Esophagus squamous epithelium (tissue), 5 donors: Measurements from ENCODE around the gene LTB4R2. TPM values are rescaled to one million over a fixed set of nuclear protein-coding genes. Genes with fewer than 3 reads are reported as not detected.

Experiments
- DNase-seq: peaks from one replicate; lab custom pipeline; 2025; lab: John Stamatoyannopoulos, UW
- H3K27ac ChIP-seq, 4 donors: fragments of 200-600 bp; sonication (generic); one replicate each; pipeline ENCODE4 v1.5.1; 2016 to 2019; ENCODE audit warnings: mild to moderate bottlenecking in 1 of 4
- H3K27me3 ChIP-seq, 4 donors: fragments of 200-600 bp; sonication (generic); 1 replicate in 3 of 4; 2 replicates in 1 of 4; pipeline versions ENCODE4 v1.5.1 to v1.6.0; 2017 to 2021; ENCODE audit warnings: antibody characterized with exemption in 1 of 4
- H3K36me3 ChIP-seq, 3 donors: fragments of 200-600 bp; sonication (generic); one replicate each; pipeline ENCODE4 v1.5.1; 2016 to 2019
- H3K4me1 ChIP-seq, 3 donors: fragments of 200-600 bp; sonication (generic); one replicate each; pipeline ENCODE4 v1.5.1; 2017 to 2019
- H3K4me3 ChIP-seq, 4 donors: fragments of 200-600 bp; sonication (generic); 1 replicate in 3 of 4; 2 replicates in 1 of 4; pipeline ENCODE4 v1.5.1; 2016 to 2019; ENCODE audit warnings: mild to moderate bottlenecking in 2 of 4, moderate library complexity in 1 of 4
- H3K9me3 ChIP-seq, 3 donors: fragments of 200-600 bp; sonication (generic); one replicate each; pipeline ENCODE4 v1.5.1; 2016 to 2019
- CTCF ChIP-seq, 6 experiments: fragments of 450-650 bp in 4 of 6; fragments of 200-600 bp in 2 of 6; sonication (generic) in 2 of 6; IDR thresholded peaks; one replicate each; pipeline ENCODE4 v1.5.1; 2016 to 2019; ENCODE audit warnings: antibody characterized with exemption in 6 of 6, mild to moderate bottlenecking in 4 of 6, moderate library complexity in 4 of 6
- POLR2A ChIP-seq, 4 donors: fragments of 450-650 bp; IDR thresholded peaks; one replicate each; pipeline ENCODE4 v1.6.1; 2017; ENCODE audit warnings: antibody characterized with exemption in 4 of 4, mild to moderate bottlenecking in 4 of 4, moderate library complexity in 3 of 4
- WGBS, 2 donors: methylation state at CpG; one replicate each; pipeline ENCODE4 v1.1.5; 2018; 5-methylcytosine and 5-hydroxymethylcytosine counted together
- intact Hi-C: fragments of 100-400 bp; cut with DNase I; formaldehyde crosslinking; loops from one replicate; pipeline ENCODE4 v1.15.0; 2022
- total RNA-seq, 4 donors: library from RNA; depleted of rRNA; stranded (reverse); fragments of >200 nt; gene quantifications; one replicate each; pipeline ENCODE4 v1.1.0, GENCODE V29; 2016
- donor health status: DM: yes; HTN: yes; CAD: no.

Gene LTB4R2
- total RNA-seq, 4 donors from 2014 or later = 66.0 to 169 (median 123) TPM

GRCh38 chr14:24330973-24331674, 21.2 kb downstream of the LTB4R2 start:
- Histone ChIP-seq H3K27me3 (peaks cover 0 to 39% (median 6%) of the 10 kb centered on the region in 4 donors), H3K9me3 (no peaks in the 10 kb centered on the region), H3K4me3 (no peak overlapping the region), H3K4me1 (peaks cover 22 to 78% (median 34%) of the 10 kb centered on the region in 3 donors), H3K27ac (no peak overlapping the region), H3K36me3 (peaks cover 0 to 5% (median 0%) of the 10 kb centered on the region in 3 donors)
- TF ChIP-seq POLR2A (IDR thresholded peaks at IDR 0.05) = no peak
- TF ChIP-seq CTCF (IDR thresholded peaks at IDR 0.05) = no peak
- DNase-seq = no peak
- intact Hi-C loops = loop anchor here (5.0 kb wide), 1 partner anchor 101 kb away; no protein-coding TSS in a partner anchor
- 92 to 100% methylated on average over 3 to 7 of the region's 10 CpGs for WGBS, 2 donors

DNA sequence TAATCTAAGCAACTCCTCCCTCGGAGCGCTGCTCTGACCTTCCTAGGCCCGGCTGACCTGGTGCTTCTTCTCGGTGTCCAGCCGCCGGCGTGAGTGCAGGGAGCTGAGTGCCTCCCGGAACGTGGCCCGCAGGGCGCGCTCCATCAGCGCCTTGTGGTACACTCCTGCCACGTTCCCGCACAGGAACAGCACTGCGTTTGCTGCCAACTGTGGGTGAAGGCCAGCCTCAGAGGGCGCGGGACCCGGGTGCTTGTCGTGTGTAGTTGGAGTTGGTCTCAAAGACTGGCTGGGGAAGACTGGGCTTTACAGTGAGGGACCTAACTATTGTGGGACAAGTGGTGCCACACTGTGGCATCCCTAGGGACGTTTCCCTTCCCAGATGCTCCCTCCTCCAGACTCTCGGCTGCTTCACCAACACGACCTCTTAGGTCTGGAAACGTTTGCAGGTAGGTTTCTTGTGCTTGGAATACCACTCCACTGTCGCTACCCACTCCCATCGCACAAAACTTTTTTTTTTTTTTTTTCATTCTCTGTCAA, 21.9 kb downstream of the LTB4R2 start:
- intact Hi-C loops = loop anchor here (5.0 kb wide), 1 partner anchor 101 kb away; no protein-coding TSS in a partner anchor
- Histone ChIP-seq H3K4me1 (peaks cover 22 to 85% (median 34%) of the 10 kb centered on the region in 3 donors), H3K9me3 (no peaks in the 10 kb centered on the region), H3K27ac (no peak overlapping the region), H3K27me3 (peaks cover 0 to 39% (median 6%) of the 10 kb centered on the region in 4 donors), H3K36me3 (peaks cover 0 to 11% (median 0%) of the 10 kb centered on the region in 3 donors), H3K4me3 (no peak overlapping the region)
- no peak for DNase-seq
- no peak for TF ChIP-seq POLR2A (IDR thresholded peaks at IDR 0.05)
- TF ChIP-seq CTCF (IDR thresholded peaks at IDR 0.05) = no peak
- 25 to 44% methylated on average over 6 to 10 of the region's 26 CpGs for WGBS, 2 donors

- Histone ChIP-seq H3K27me3 (peaks cover 0 to 39% (median 6%) of the 10 kb centered on the region in 4 donors), H3K4me1 (peaks cover 22 to 88% (median 34%) of the 10 kb centered on the region in 3 donors), H3K27ac (peak overlapping the region in 2 of 4 donors; percentile 12 to 15), H3K4me3 (peak overlapping the region; percentile 8 to 70 (median 34)), H3K36me3 (peaks cover 0 to 18% (median 0%) of the 10 kb centered on the region in 3 donors), H3K9me3 (no peaks in the 10 kb centered on the region)
- TF ChIP-seq CTCF (IDR thresholded peaks at IDR 0.05) = peak; percentile 61 to 85 (median 76)
- no peak for TF ChIP-seq POLR2A (IDR thresholded peaks at IDR 0.05)
- intact Hi-C loops = loop anchor here (5.0 kb wide), 1 partner anchor 100 kb away; no protein-coding TSS in a partner anchor
- DNase-seq = no peak
- 6 to 22% methylated on average over 18 to 39 of the region's 56 CpGs for WGBS, 2 donors
These were observed 22.5 kb downstream of the LTB4R2 start for GRCh38 chr14:24332268-24332993.

GRCh38 chr14:24334431-24335291, 24.7 kb downstream of the LTB4R2 start, which contains the start of gene ADCY4:
ADCY4 (minus strand) TSS chr14:24335071; CDS start chr14:24334652, 419 bp downstream.
- DNase-seq = no peak
- intact Hi-C loops = loop anchor here (5.0 kb wide), 1 partner anchor 98 kb away; no protein-coding TSS in a partner anchor
- peak in 1 of 4 donors; percentile 36 for TF ChIP-seq POLR2A (IDR thresholded peaks at IDR 0.05)
- no peak for TF ChIP-seq CTCF (IDR thresholded peaks at IDR 0.05)
- H3K36me3 ChIP-seq = peaks cover 0 to 30% (median 0%) of the 10 kb centered on the region in 3 donors
- H3K4me3 ChIP-seq = peak within 1 kb of the TSS; percentile 17 to 70 (median 50)
- whole genome bisulfite sequencing, 2 donors = 2 to 13% methylated on average over 19 to 23 of the region's 65 CpGs
- peaks cover 30 to 87% (median 47%) of the 10 kb centered on the region in 3 donors for H3K4me1 ChIP-seq
- H3K27me3 ChIP-seq = peaks cover 0 to 39% (median 6%) of the 10 kb centered on the region in 4 donors
- H3K27ac ChIP-seq = peak within 1 kb of the TSS; percentile 36 to 88 (median 82)
- H3K9me3 ChIP-seq = no peaks in the 10 kb centered on the region
